Thyroid gland (tissue), 4 donors: ENCODE measurements around the gene NRM.
"Not testable (repeated sequence)": the region's sequence is repeated elsewhere in the genome, so short reads cannot be mapped to it uniquely, and the experiment has no call there.

Experiments
- CTCF ChIP-seq, 6 experiments: fragments of 200-600 bp in 3 of 6; fragments of 450-650 bp in 3 of 6; sonication (generic) in 3 of 6; IDR thresholded peaks; one replicate each; pipeline ENCODE4 v1.5.1; 2016 to 2019; ENCODE audit warnings: antibody characterized with exemption in 6 of 6, mild to moderate bottlenecking in 2 of 6, inconsistent platforms in 1 of 6, moderate library complexity in 1 of 6
- POLR2A ChIP-seq, 2 donors: fragments of 450-650 bp; IDR thresholded peaks; one replicate each; pipeline ENCODE4 v1.6.1; 2017; ENCODE audit warnings: antibody characterized with exemption in 2 of 2, mild to moderate bottlenecking in 2 of 2, moderate library complexity in 1 of 2

- not testable (repeated sequence) for TF ChIP-seq POLR2A, CTCF (IDR thresholded peaks at IDR 0.05)
Measured at GRCh38 chr6:30657922-30658321, 32.9 kb downstream of the NRM start.
